ENCODE results near the gene SLC11A2. TPM values are rescaled to one million over a fixed set of nuclear protein-coding genes. Genes with fewer than 3 reads are reported as not detected.

Gene SLC11A2
- total and polyA plus RNA-seq, 9 of the 15 experiments (the other 6 are each of a cell fraction or from before 2014, with no cell fraction given): 21.1 to 54.0 (median 32.9) TPM

DNA sequence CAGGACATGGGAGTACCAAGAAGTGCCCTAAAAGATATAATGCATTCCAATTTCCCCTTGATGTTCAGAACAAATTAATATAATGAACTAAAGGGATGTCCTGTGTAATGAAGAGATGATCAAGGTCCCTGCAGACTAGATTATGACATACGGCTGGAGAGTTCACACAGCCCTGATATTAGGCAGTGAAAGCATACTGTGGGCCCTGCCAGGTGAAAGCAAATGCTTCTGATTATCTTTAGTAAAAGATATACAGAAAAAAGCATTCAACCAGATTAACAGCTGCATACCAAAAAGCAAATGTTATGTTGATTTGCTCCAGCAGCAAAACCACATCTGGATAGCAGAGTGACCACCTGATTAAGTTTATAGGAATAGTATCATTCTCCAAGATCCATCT is 61.8 kb downstream of the SLC11A2 start:
- no peaks in the 10 kb centered on the region for H4K20me1 ChIP-seq (replicated peaks; ENCODE audit: control insufficient read depth, insufficient read depth, low read length)
- H3K4me2 ChIP-seq (ENCODE audit: insufficient read depth, low read length): no peak overlapping the region
- DNase-seq (ENCODE audit: extremely low read depth in 1 of 4, low spot score in 3 of 4) (no peak), FAIRE-seq (no peak), ATAC-seq (no peak)
- in situ Hi-C loops (cut with MboI) (no loop called here), intact Hi-C loops (cut with micrococcal nuclease) (no loop called here)
- no peak overlapping the region for H2AFZ ChIP-seq (ENCODE audit: low read depth, low read length)
- no peaks in the 10 kb centered on the region for H3K27me3 ChIP-seq (ENCODE audit: control insufficient read depth in 2 of 2, insufficient read depth in 2 of 2, low read length in 2 of 2)
- H3K27ac ChIP-seq (ENCODE audit: extremely low read depth, low read depth, low read length): no peak overlapping the region
- CTCF ChIA-PET (ENCODE audit: low intra/inter-chr PET ratio): no interaction called here
- POLR2A ChIA-PET: interaction anchor here (0.7 to 1.5 kb wide), 2 partner anchors 17 to 21 kb away, joined by 3 to 4 read pairs; no protein-coding TSS in a partner anchor
- no peak overlapping the region for H3K4me3 ChIP-seq
- TF ChIP-seq, protein P1, sequence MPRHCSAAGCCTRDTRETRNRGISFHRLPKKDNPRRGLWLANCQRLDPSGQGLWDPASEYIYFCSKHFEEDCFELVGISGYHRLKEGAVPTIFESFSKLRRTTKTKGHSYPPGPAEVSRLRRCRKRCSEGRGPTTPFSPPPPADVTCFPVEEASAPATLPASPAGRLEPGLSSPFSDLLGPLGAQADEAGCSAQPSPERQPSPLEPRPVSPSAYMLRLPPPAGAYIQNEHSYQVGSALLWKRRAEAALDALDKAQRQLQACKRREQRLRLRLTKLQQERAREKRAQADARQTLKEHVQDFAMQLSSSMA (CRISPR knock-in tag; IDR thresholded peaks at IDR 0.05): no peak
- TF ChIP-seq ZNF41 (CRISPR knock-in tag; conservative IDR thresholded peaks at IDR 0.05): no peak
- TF ChIP-seq, protein P2, sequence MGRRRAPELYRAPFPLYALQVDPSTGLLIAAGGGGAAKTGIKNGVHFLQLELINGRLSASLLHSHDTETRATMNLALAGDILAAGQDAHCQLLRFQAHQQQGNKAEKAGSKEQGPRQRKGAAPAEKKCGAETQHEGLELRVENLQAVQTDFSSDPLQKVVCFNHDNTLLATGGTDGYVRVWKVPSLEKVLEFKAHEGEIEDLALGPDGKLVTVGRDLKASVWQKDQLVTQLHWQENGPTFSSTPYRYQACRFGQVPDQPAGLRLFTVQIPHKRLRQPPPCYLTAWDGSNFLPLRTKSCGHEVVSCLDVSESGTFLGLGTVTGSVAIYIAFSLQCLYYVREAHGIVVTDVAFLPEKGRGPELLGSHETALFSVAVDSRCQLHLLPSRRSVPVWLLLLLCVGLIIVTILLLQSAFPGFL (CRISPR knock-in tag; IDR thresholded peaks at IDR 0.05): no peak
- H3K36me3 ChIP-seq (ENCODE audit: control insufficient read depth, insufficient read depth, low read length): no peaks in the 10 kb centered on the region
- H3K4me1 ChIP-seq (replicated peaks in 1 of 2; ENCODE audit: control insufficient read depth in 2 of 2, insufficient read depth in 2 of 2, low read length in 2 of 2): no peaks in the 10 kb centered on the region
- no peaks in the 10 kb centered on the region for H3K79me2 ChIP-seq (ENCODE audit: control insufficient read depth, insufficient read depth, low read length)
- no TSS peak for BruUV-seq (replicated peaks)
- WGBS (ENCODE audit: insufficient coverage, low coverage, missing lambda C conversion rate): 38% methylated on average over 1 of the region's 1 CpG
- H3K9ac ChIP-seq (ENCODE audit: insufficient read depth in 1 of 2, low read depth in 2 of 2, low read length in 2 of 2): no peak overlapping the region
- no peaks in the 10 kb centered on the region for H3K9me3 ChIP-seq (replicated peaks; ENCODE audit: control insufficient read depth, insufficient read depth, low read depth, low read length)
- H3K9me1 ChIP-seq (ENCODE audit: control insufficient read depth, insufficient read depth, low read length): no peaks in the 10 kb centered on the region

DNA sequence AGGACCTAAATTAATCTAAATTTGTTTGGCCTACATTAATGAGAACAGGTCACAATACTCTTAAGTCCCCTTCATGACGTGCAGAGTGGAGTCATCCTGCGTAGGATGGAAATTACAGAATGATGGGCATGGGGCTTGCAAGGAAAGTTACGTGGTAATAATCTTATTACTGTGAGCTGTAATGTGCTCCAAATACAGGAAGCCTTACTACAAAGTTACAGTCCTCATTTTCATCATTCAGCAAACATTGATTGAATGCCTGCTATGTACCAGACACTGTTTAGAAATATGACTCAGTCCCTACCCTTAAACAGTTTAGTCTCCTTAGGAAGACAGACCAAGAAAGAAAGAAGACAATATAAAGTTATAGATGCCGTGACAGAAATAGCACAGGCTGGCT is 64.5 kb downstream of the SLC11A2 start:
- Histone ChIP-seq H3K36me3 (ENCODE audit: control insufficient read depth, insufficient read depth, low read length) (no peaks in the 10 kb centered on the region), H3K9me3 (replicated peaks; ENCODE audit: control insufficient read depth, insufficient read depth, low read depth, low read length) (no peaks in the 10 kb centered on the region), H4K20me1 (replicated peaks; ENCODE audit: control insufficient read depth, insufficient read depth, low read length) (no peaks in the 10 kb centered on the region), H3K27ac (ENCODE audit: extremely low read depth, low read depth, low read length) (no peak overlapping the region), H3K9me1 (ENCODE audit: control insufficient read depth, insufficient read depth, low read length) (no peaks in the 10 kb centered on the region), H3K4me2 (ENCODE audit: insufficient read depth, low read length) (no peak overlapping the region), H3K4me1 (replicated peaks in 1 of 2; ENCODE audit: control insufficient read depth in 2 of 2, insufficient read depth in 2 of 2, low read length in 2 of 2) (no peaks in the 10 kb centered on the region), H3K27me3 (ENCODE audit: control insufficient read depth in 2 of 2, insufficient read depth in 2 of 2, low read length in 2 of 2) (no peaks in the 10 kb centered on the region), H3K4me3 (no peak overlapping the region), H2AFZ (ENCODE audit: low read depth, low read length) (no peak overlapping the region), H3K79me2 (ENCODE audit: control insufficient read depth, insufficient read depth, low read length) (no peaks in the 10 kb centered on the region), H3K9ac (ENCODE audit: insufficient read depth in 1 of 2, low read depth in 2 of 2, low read length in 2 of 2) (no peak overlapping the region)
- POLR2A ChIA-PET: no interaction called here
- CTCF ChIA-PET (ENCODE audit: low intra/inter-chr PET ratio): no interaction called here
- no TSS peak for BruUV-seq (replicated peaks)
- DNase-seq (ENCODE audit: extremely low read depth in 1 of 4, low spot score in 3 of 4) (no peak), ATAC-seq (no peak), FAIRE-seq (no peak)
- WGBS (ENCODE audit: insufficient coverage, low coverage, missing lambda C conversion rate): 66% methylated on average over 4 of the region's 4 CpGs
- intact Hi-C loops (cut with micrococcal nuclease): no loop called here
- in situ Hi-C loops (cut with MboI): no loop called here
- TF ChIP-seq, protein P3, sequence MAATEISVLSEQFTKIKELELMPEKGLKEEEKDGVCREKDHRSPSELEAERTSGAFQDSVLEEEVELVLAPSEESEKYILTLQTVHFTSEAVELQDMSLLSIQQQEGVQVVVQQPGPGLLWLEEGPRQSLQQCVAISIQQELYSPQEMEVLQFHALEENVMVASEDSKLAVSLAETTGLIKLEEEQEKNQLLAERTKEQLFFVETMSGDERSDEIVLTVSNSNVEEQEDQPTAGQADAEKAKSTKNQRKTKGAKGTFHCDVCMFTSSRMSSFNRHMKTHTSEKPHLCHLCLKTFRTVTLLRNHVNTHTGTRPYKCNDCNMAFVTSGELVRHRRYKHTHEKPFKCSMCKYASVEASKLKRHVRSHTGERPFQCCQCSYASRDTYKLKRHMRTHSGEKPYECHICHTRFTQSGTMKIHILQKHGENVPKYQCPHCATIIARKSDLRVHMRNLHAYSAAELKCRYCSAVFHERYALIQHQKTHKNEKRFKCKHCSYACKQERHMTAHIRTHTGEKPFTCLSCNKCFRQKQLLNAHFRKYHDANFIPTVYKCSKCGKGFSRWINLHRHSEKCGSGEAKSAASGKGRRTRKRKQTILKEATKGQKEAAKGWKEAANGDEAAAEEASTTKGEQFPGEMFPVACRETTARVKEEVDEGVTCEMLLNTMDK (IDR thresholded peaks at IDR 0.05; ENCODE audit: borderline replicate concordance, insufficient read depth, low read depth, low read length, poor library complexity, severe bottlenecking): no peak
- TF ChIP-seq, protein P4, sequence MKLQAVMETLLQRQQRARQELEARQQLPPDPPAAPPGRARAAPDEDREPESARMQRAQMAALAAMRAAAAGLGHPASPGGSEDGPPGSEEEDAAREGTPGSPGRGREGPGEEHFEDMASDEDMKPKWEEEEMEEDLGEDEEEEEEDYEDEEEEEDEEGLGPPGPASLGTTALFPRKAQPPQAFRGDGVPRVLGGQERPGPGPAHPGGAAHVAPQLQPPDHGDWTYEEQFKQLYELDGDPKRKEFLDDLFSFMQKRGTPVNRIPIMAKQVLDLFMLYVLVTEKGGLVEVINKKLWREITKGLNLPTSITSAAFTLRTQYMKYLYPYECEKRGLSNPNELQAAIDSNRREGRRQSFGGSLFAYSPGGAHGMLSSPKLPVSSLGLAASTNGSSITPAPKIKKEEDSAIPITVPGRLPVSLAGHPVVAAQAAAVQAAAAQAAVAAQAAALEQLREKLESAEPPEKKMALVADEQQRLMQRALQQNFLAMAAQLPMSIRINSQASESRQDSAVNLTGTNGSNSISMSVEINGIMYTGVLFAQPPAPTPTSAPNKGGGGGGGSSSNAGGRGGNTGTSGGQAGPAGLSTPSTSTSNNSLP (IDR thresholded peaks at IDR 0.05; ENCODE audit: borderline replicate concordance, low read depth, low read length): no peak
- no peak for TF ChIP-seq SMAD1 (IDR thresholded peaks at IDR 0.05; ENCODE audit: low read depth, low read length, partially characterized antibody)
- no peak for TF ChIP-seq LEF1 (IDR thresholded peaks at IDR 0.05)
- no peak for TF ChIP-seq KDM1A (IDR thresholded peaks at IDR 0.05)
- TF ChIP-seq KLF13 (tag; IDR thresholded peaks at IDR 0.05; ENCODE audit: borderline replicate concordance, low read depth): no peak
- no peak for TF ChIP-seq RFX5 (IDR thresholded peaks at IDR 0.05; ENCODE audit: low read depth, low read length)
- no peak for TF ChIP-seq CBFA2T2 (conservative IDR thresholded peaks at IDR 0.05)
